ENCODE results near the gene LAMB2.

DNA sequence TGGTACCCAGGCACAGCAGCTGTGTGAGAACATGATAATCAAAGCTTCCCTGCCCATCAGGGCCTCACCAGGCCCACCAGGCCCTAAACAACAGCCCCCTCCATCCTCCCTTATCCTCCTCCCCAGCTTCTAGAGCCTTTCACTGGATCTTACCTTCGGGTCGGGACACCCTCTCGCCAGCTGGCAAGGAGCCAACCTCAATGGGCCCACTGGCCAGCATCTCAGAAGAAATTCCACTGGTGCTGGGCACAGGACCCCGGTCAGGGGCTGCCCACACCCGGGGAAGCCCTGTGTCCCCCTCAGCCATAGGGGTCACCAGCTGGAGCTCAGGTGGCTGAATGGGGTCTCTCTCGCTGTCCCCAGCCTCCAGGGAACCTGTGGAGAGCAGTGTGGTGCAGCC lies 21.5 kb downstream of the LAMB2 start:
- TF ChIP-seq, protein P1, sequence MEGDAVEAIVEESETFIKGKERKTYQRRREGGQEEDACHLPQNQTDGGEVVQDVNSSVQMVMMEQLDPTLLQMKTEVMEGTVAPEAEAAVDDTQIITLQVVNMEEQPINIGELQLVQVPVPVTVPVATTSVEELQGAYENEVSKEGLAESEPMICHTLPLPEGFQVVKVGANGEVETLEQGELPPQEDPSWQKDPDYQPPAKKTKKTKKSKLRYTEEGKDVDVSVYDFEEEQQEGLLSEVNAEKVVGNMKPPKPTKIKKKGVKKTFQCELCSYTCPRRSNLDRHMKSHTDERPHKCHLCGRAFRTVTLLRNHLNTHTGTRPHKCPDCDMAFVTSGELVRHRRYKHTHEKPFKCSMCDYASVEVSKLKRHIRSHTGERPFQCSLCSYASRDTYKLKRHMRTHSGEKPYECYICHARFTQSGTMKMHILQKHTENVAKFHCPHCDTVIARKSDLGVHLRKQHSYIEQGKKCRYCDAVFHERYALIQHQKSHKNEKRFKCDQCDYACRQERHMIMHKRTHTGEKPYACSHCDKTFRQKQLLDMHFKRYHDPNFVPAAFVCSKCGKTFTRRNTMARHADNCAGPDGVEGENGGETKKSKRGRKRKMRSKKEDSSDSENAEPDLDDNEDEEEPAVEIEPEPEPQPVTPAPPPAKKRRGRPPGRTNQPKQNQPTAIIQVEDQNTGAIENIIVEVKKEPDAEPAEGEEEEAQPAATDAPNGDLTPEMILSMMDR (IDR thresholded peaks at IDR 0.05), result no peak
- TF ChIP-seq POLR2A (IDR thresholded peaks at IDR 0.05), result no peak

Measured in lower leg skin (tissue), 3 donors.